K562 (cell line): ENCODE results near the gene PBXIP1. TPM values are rescaled to one million over a fixed set of nuclear protein-coding genes. Genes with fewer than 3 reads are reported as not detected.

Experiments
- ARNT ChIP-seq, 2 experiments: fragments of 450-650 bp; IDR thresholded peaks; 2 replicates each; pipeline ENCODE4 v1.6.1; 2016; ENCODE audit warnings: mild to moderate bottlenecking in 1 of 2
- ATF7 ChIP-seq: fragments of 450-650 bp; IDR thresholded peaks from 2 replicates; pipeline ENCODE4 v1.7.1; 2014; ENCODE audit warnings: mild to moderate bottlenecking, moderate library complexity
- BHLHE40 ChIP-seq: IDR thresholded peaks from 2 replicates; pipeline ENCODE4 v1.6.1; 2011; ENCODE audit warnings: low read length, improper control_type of control experiment
- BRD4 ChIP-seq: fragments of 200-600 bp; sonication (generic); IDR thresholded peaks from 2 replicates; pipeline ENCODE4 v1.6.1; 2017; ENCODE audit warnings: inconsistent platforms
- CSDE1 ChIP-seq, 2 experiments: fragments of 450-650 bp; IDR thresholded peaks; 2 replicates each; pipeline ENCODE4 v1.6.1; 2016; ENCODE audit warnings: mild to moderate bottlenecking in 1 of 2
- MAX ChIP-seq: sonication (generic); formaldehyde crosslinking; IDR thresholded peaks from 2 replicates; pipeline ENCODE4 v1.9.0; 2022; ENCODE audit warnings: mild to moderate bottlenecking, missing genetic modification reagents
- MYNN ChIP-seq, 2 experiments: sonication (generic); formaldehyde crosslinking in 1 of 2; IDR thresholded peaks; 2 replicates each; pipeline versions ENCODE4 v1.5.0 to v1.6.1; 2016 to 2020; ENCODE audit warnings: antibody characterized with exemption in 1 of 2, missing genetic modification reagents in 1 of 2
- RCOR1 ChIP-seq, 2 experiments: IDR thresholded peaks; 2 replicates each; pipeline ENCODE4 v1.6.1; 2012; ENCODE audit warnings: low read depth in 2 of 2, low read length in 2 of 2, borderline replicate concordance in 1 of 2, improper control_type of control experiment in 1 of 2
- SMAD1 ChIP-seq: fragments of 150-350 bp; IDR thresholded peaks from 2 replicates; pipeline ENCODE4 v1.6.1; 2014; ENCODE audit warnings: low read length, low read depth; ENCODE audit not compliant: partially characterized antibody
- SP2 ChIP-seq: IDR thresholded peaks from 2 replicates; pipeline ENCODE4 v1.6.1; 2011; ENCODE audit warnings: mild to moderate bottlenecking, low read depth, low read length, moderate library complexity; ENCODE audit not compliant: poor library complexity, severe bottlenecking; ENCODE audit errors: extremely low read depth
- SREBF1 ChIP-seq: fragments of 150-350 bp; IDR thresholded peaks from 2 replicates; pipeline ENCODE4 v1.6.1; 2014; ENCODE audit warnings: antibody characterized with exemption, low read depth, low read length, borderline replicate concordance
- TAF15 ChIP-seq: fragments of 200-400 bp; formaldehyde crosslinking; IDR thresholded peaks from 2 replicates; pipeline ENCODE4 v1.6.1; 2017; ENCODE audit warnings: mild to moderate bottlenecking, low read depth, low read length, moderate library complexity
- TARDBP ChIP-seq: fragments of 450-650 bp; IDR thresholded peaks from 2 replicates; pipeline ENCODE4 v1.6.1; 2016
- TCF3 ChIP-seq: sonication (generic); formaldehyde crosslinking; IDR thresholded peaks from 2 replicates; pipeline ENCODE4 v1.4.0; 2020; ENCODE audit warnings: mild to moderate bottlenecking, missing genetic modification reagents
- TCF7L2 ChIP-seq: fragments of 150-350 bp; IDR thresholded peaks from 2 replicates; pipeline ENCODE4 v1.6.1; 2016; ENCODE audit warnings: low read depth, mild to moderate bottlenecking, low read length, moderate library complexity
- TFAM ChIP-seq: fragments of 250-450 bp; sonication (Bioruptor Pico); conservative IDR thresholded peaks from 2 replicates; pipeline ENCODE4 v1.5.0; 2021; ENCODE audit warnings: mild to moderate bottlenecking, moderate library complexity
- ZKSCAN1 ChIP-seq: fragments of 150-350 bp; IDR thresholded peaks from 2 replicates; pipeline ENCODE4 v1.6.1; 2016; ENCODE audit warnings: low read depth, low read length
- ZNF561 ChIP-seq: fragments of 450-650 bp; formaldehyde crosslinking; conservative IDR thresholded peaks from 2 replicates; pipeline ENCODE4 v1.4.0; 2020; ENCODE audit warnings: mild to moderate bottlenecking, moderate library complexity
- ZNF586 ChIP-seq: fragments of 450-650 bp; formaldehyde crosslinking; conservative IDR thresholded peaks from 2 replicates; pipeline ENCODE4 v1.4.0; 2020; ENCODE audit warnings: mild to moderate bottlenecking, moderate library complexity
- polyA plus RNA-seq, 8 experiments: library from polyadenylated mRNA; depleted of rRNA in 4 of 8; stranded (reverse) in 5 of 8; unstranded in 3 of 8; fragments of >200 nt; fragmentation: Nextera tagmentation in 2 of 8; fragmentation: Illumina TruSeq in 1 of 8; extraction: Ambion mirVana in 2 of 8; extraction: Trizol in 1 of 8; gene quantifications; 2 replicates each; pipeline versions ENCODE4 v1.2.1 to v1.2.3, GENCODE V29; 2011 to 2014; ENCODE audit warnings: inconsistent platforms in 1 of 8, missing spikeins in 1 of 8
- total RNA-seq, 7 experiments: library from RNA; depleted of rRNA in 6 of 7; stranded (reverse); fragments of >200 nt in 6 of 7; fragmentation: Illumina TruSeq in 2 of 7; extraction: Trizol in 2 of 7; gene quantifications; 2 replicates each; pipeline versions ENCODE4 v1.2.1 to v1.2.3, GENCODE V29; 2011 to 2021; ENCODE audit warnings: low replicate concordance in 1 of 7
- TF ChIP-seq, protein P1 (sequence below): sonication (generic); formaldehyde crosslinking; IDR thresholded peaks from 2 replicates; pipeline ENCODE4 v1.8.0; 2022; ENCODE audit warnings: mild to moderate bottlenecking, missing genetic modification reagents
- TF ChIP-seq, protein P2 (sequence below), 2 experiments: fragments of 450-650 bp in 1 of 2; sonication (generic) in 1 of 2; formaldehyde crosslinking; conservative IDR thresholded peaks; 2 replicates each; pipeline versions ENCODE4 v1.4.0 to v1.8.1; 2020 to 2022; ENCODE audit warnings: mild to moderate bottlenecking in 1 of 2, missing genetic modification reagents in 1 of 2
- TF ChIP-seq, protein P3 (sequence below): fragments of 450-650 bp; IDR thresholded peaks from 2 replicates; pipeline ENCODE4 v1.6.1; 2016; ENCODE audit warnings: mild to moderate bottlenecking

The PBXIP1 gene
- total and polyA plus RNA-seq, 9 of the 15 experiments (the other 6 are each of a cell fraction or from before 2014, with no cell fraction given): 0.13 to 8.3 (median 5.8) TPM

DNA sequence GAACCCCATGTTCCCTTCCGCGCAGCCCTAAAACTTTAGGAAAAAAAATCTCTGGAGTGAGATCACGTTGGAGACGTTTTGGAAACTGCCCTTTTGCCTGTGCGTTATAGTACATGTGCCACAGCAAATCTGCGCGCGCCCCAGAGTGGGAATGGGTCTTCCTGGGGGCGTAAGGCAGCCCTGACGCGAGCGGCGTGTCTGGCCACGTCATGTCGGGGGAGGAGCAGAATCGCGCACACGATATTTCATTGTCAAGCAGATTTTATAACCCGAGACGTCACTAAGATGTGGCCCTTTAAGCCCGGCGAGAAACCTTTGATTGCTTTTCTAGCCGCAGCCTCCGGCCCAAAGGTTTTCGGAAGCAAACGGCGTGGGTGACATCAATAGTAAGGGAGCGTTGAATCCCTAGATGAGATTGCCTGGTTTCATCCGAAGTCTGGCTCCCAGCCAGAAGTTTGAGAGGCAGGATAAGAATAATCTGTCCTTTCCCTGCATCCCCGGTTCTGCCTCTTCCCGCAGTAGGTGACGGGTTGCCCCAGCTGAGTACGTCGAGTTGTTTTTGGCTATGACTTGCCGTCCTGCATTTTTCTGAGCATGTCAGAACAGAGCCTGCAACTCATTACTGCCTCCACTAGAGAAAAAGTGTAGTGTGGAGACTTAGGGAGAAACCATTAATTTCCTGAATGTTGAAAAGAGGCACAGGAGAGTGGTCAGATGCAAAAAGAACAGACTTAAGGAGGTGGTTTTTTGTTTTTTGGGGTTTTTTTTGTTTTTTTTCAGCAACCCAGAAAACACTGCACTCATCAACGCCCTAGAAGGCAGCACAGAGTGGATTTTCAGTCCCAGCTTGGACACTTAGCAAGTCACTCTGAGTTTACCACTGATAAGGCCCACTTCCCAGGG is 18.6 kb downstream of the PBXIP1 start (continued):
- TF ChIP-seq, protein P1, sequence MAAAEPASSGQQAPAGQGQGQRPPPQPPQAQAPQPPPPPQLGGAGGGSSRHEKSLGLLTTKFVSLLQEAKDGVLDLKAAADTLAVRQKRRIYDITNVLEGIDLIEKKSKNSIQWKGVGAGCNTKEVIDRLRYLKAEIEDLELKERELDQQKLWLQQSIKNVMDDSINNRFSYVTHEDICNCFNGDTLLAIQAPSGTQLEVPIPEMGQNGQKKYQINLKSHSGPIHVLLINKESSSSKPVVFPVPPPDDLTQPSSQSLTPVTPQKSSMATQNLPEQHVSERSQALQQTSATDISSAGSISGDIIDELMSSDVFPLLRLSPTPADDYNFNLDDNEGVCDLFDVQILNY (CRISPR knock-in tag): no peak
- TF ChIP-seq SREBF1 (peak; percentile 83; the same call in 1 of the 2 replicates), TAF15 (no peak), SP2 (no peak), TARDBP (no peak), BHLHE40 (peak; percentile 89), ZKSCAN1 (no peak), SMAD1 (no peak), TFAM (CRISPR knock-in tag) (no peak), ARNT (IDR thresholded peaks at IDR 0.05) (peak in 1 of 2 experiments; percentile 33; a peak in 1 of 4 replicates), RCOR1 (IDR thresholded peaks at IDR 0.05; ENCODE audit: borderline replicate concordance in 1 of 2, low read depth in 2 of 2, low read length in 2 of 2) (peak; percentile 50 to 55; a peak in 2 of 4 replicates), TCF7L2 (peak; percentile 92), ATF7 (peak; percentile 100), TCF3 (CRISPR knock-in tag) (peak; percentile 58), CSDE1 (IDR thresholded peaks at IDR 0.05) (peak in 1 of 2 experiments; percentile 56; a peak in 2 of 4 replicates), ZNF586 (no peak), MYNN (IDR thresholded peaks at IDR 0.05) (no peak), MYNN (CRISPR knock-in tag; IDR thresholded peaks at IDR 0.05) (no peak), MAX (CRISPR knock-in tag) (no peak), ZNF561 (CRISPR knock-in tag) (no peak), BRD4 (no peak)
- TF ChIP-seq, protein P2, sequence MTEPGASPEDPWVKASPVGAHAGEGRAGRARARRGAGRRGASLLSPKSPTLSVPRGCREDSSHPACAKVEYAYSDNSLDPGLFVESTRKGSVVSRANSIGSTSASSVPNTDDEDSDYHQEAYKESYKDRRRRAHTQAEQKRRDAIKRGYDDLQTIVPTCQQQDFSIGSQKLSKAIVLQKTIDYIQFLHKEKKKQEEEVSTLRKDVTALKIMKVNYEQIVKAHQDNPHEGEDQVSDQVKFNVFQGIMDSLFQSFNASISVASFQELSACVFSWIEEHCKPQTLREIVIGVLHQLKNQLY (CRISPR knock-in tag; conservative IDR thresholded peaks at IDR 0.05): no peak
- TF ChIP-seq, protein P3, sequence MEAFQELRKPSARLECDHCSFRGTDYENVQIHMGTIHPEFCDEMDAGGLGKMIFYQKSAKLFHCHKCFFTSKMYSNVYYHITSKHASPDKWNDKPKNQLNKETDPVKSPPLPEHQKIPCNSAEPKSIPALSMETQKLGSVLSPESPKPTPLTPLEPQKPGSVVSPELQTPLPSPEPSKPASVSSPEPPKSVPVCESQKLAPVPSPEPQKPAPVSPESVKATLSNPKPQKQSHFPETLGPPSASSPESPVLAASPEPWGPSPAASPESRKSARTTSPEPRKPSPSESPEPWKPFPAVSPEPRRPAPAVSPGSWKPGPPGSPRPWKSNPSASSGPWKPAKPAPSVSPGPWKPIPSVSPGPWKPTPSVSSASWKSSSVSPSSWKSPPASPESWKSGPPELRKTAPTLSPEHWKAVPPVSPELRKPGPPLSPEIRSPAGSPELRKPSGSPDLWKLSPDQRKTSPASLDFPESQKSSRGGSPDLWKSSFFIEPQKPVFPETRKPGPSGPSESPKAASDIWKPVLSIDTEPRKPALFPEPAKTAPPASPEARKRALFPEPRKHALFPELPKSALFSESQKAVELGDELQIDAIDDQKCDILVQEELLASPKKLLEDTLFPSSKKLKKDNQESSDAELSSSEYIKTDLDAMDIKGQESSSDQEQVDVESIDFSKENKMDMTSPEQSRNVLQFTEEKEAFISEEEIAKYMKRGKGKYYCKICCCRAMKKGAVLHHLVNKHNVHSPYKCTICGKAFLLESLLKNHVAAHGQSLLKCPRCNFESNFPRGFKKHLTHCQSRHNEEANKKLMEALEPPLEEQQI: no peak
